Endothelial cell of umbilical vein (primary cell): ENCODE results near the gene ADAMTS6. TPM values are rescaled to one million over a fixed set of nuclear protein-coding genes. Genes with fewer than 3 reads are reported as not detected.

Experiments used
- BruUV-seq: library from RNA; stranded (reverse); fragments of 400-500 nt; replicated peaks from 2 replicates; lab custom pipeline; 2021; lab: Mats Ljungman, UMichigan
- CTCF ChIA-PET: fragments of 300-600, 350-600 bp; sonication (Branson Sonifier 250); formaldehyde crosslinking; loops from one replicate; lab custom pipeline; 2021; ENCODE audit warnings: antibody characterized with exemption, inconsistent platforms; lab: Charles Lee
- POLR2A ChIA-PET: fragments of 300-600, 350-600 bp; sonication (Branson Sonifier 250); formaldehyde crosslinking; loops from one replicate; lab custom pipeline; 2021; ENCODE audit warnings: antibody characterized with exemption, inconsistent platforms; lab: Charles Lee
- DNase-seq: peaks from one replicate; pipeline ENCODE4 v3.0.0-alpha.2; 2011; ENCODE audit warnings: low read depth, low spot score
- FAIRE-seq: peaks from 2 replicates; lab custom pipeline; 2011; peaks lifted over from hg19 to GRCh38; lab: Jason Lieb, UNC
- H2AFZ ChIP-seq: 2 replicates; pipeline ENCODE4 v1.6.0; 2012; ENCODE audit warnings: low read depth, low read length, control low read depth, inconsistent platforms
- H3K27ac ChIP-seq: 2 replicates; pipeline ENCODE4 v1.5.1; 2011; ENCODE audit warnings: low read depth, mild to moderate bottlenecking, control low read depth, low read length, moderate library complexity; ENCODE audit not compliant: insufficient read depth
- H3K27me3 ChIP-seq, 2 experiments: 2 replicates each; pipeline versions ENCODE4 v1.6.0 to v1.6.1; 2011; ENCODE audit warnings: low read length in 2 of 2, mixed read lengths in 1 of 2; ENCODE audit not compliant: control insufficient read depth in 2 of 2, insufficient read depth in 2 of 2
- H3K36me3 ChIP-seq, 2 experiments: 2 replicates in 1 of 2; 3 replicates in 1 of 2; pipeline ENCODE4 v1.5.1; 2011; ENCODE audit warnings: low read length in 2 of 2, mild to moderate bottlenecking in 1 of 2, moderate library complexity in 1 of 2; ENCODE audit not compliant: control insufficient read depth in 2 of 2, insufficient read depth in 2 of 2; ENCODE audit errors: extremely low read depth in 1 of 2
- H3K4me1 ChIP-seq: 3 replicates; pipeline ENCODE4 v1.5.1; 2011; ENCODE audit warnings: mild to moderate bottlenecking, low read length; ENCODE audit not compliant: control insufficient read depth, insufficient read depth; ENCODE audit errors: extremely low read depth
- H3K4me2 ChIP-seq: 2 replicates; pipeline ENCODE4 v1.6.1; 2011; ENCODE audit warnings: low read length, control low read depth, mixed read lengths; ENCODE audit not compliant: insufficient read depth
- H3K4me3 ChIP-seq, 3 experiments: fragments of 200-600 bp in 1 of 3; sonication (generic), shearing (Covaris generic) in 1 of 3; replicated peaks in 1 of 3; 2 replicates each; pipeline ENCODE4 v1.5.1; 2011 to 2016; ENCODE audit warnings: control low read depth in 3 of 3, low read length in 3 of 3, mild to moderate bottlenecking in 2 of 3, inconsistent platforms in 1 of 3, low read depth in 1 of 3, moderate library complexity in 1 of 3; ENCODE audit not compliant: insufficient read depth in 1 of 3
- H3K79me2 ChIP-seq: 2 replicates; pipeline ENCODE4 v1.6.0; 2012; ENCODE audit warnings: low read length, inconsistent platforms; ENCODE audit not compliant: control insufficient read depth, insufficient read depth
- H3K9ac ChIP-seq: replicated peaks from 2 replicates; pipeline ENCODE3; 2011; ENCODE audit warnings: low read length, control low read depth; ENCODE audit not compliant: insufficient read depth; ENCODE audit errors: extremely low read depth
- H3K9me1 ChIP-seq: replicated peaks from 3 replicates; pipeline ENCODE4 v1.6.0; 2011; ENCODE audit warnings: mild to moderate bottlenecking, low read length; ENCODE audit not compliant: control insufficient read depth, insufficient read depth; ENCODE audit errors: extremely low read depth
- H3K9me3 ChIP-seq: replicated peaks from 2 replicates; pipeline ENCODE4 v1.5.1; 2012; ENCODE audit warnings: low read length, inconsistent platforms; ENCODE audit not compliant: control insufficient read depth, insufficient read depth
- H4K20me1 ChIP-seq: replicated peaks from 2 replicates; pipeline ENCODE3; 2011; ENCODE audit warnings: mild to moderate bottlenecking, low read length; ENCODE audit not compliant: control insufficient read depth, insufficient read depth; ENCODE audit errors: extremely low read depth
- CTCF ChIP-seq, 2 donors: IDR thresholded peaks; 1 replicate in 1 of 2; 2 replicates in 1 of 2; pipeline ENCODE4 v1.5.1; 2011; ENCODE audit warnings: low read length in 2 of 2, mild to moderate bottlenecking in 2 of 2, moderate library complexity in 2 of 2, control low read depth in 1 of 2, inconsistent platforms in 1 of 2, low read depth in 1 of 2; ENCODE audit not compliant: insufficient read depth in 1 of 2; ENCODE audit errors: extremely low read depth in 1 of 2
- EZH2 ChIP-seq: IDR thresholded peaks from 2 replicates; pipeline ENCODE4 v1.6.1; 2012; ENCODE audit warnings: borderline replicate concordance, low read depth, mild to moderate bottlenecking, moderate library complexity, low read length, inconsistent platforms; ENCODE audit not compliant: severe bottlenecking
- FOS ChIP-seq: IDR thresholded peaks from 2 replicates; pipeline ENCODE4 v1.6.1; 2011; ENCODE audit warnings: mild to moderate bottlenecking, low read length, moderate library complexity, borderline replicate concordance; ENCODE audit not compliant: insufficient read depth
- GATA2 ChIP-seq: IDR thresholded peaks from 2 replicates; pipeline ENCODE4 v1.7.0; 2011; ENCODE audit warnings: low read depth, mild to moderate bottlenecking, moderate library complexity, mixed read lengths, low read length; ENCODE audit not compliant: insufficient read length, insufficient read depth
- JUN ChIP-seq: IDR thresholded peaks from 2 replicates; pipeline ENCODE4 v1.6.1; 2011; ENCODE audit warnings: borderline replicate concordance, low read depth; ENCODE audit not compliant: insufficient read length, insufficient read depth
- MYC ChIP-seq: IDR thresholded peaks from one replicate; pipeline ENCODE4 v1.6.1; 2011; ENCODE audit warnings: mild to moderate bottlenecking, low read depth, low read length
- POLR2A ChIP-seq: IDR thresholded peaks from 2 replicates; pipeline ENCODE4 v1.6.1; 2012; ENCODE audit warnings: low read depth, mild to moderate bottlenecking, control low read depth, low read length
- POLR2AphosphoS5 ChIP-seq: IDR thresholded peaks from 2 replicates; pipeline ENCODE4 v1.6.1; 2012; ENCODE audit warnings: low read depth, mild to moderate bottlenecking, control low read depth, low read length, moderate library complexity; ENCODE audit not compliant: insufficient read depth
- dilution Hi-C: fragments of 300-500 bp; cut with MboI; formaldehyde crosslinking; loops from one replicate; pipeline ENCODE4 v1.15.0; 2019; ENCODE audit warnings: low sequenced_read_pairs; ENCODE audit not compliant: extremely low pct_ligation_motif_present
- intact Hi-C: fragments of 100-400 bp; cut with micrococcal nuclease; formaldehyde crosslinking; loops from one replicate; pipeline ENCODE4 v1.10.0; 2022
- polyA plus RNA-seq, 4 experiments: library from polyadenylated mRNA; depleted of rRNA in 3 of 4; stranded (reverse) in 3 of 4; unstranded in 1 of 4; fragments of >200 nt; gene quantifications; 2 replicates each; pipeline versions ENCODE4 v1.2.1 to v1.2.3, GENCODE V29; 2011 to 2012; ENCODE audit warnings: missing spikeins in 1 of 4
- total RNA-seq: library from RNA; stranded (reverse); gene quantifications from 2 replicates; pipeline ENCODE4 v1.2.3, GENCODE V29; 2021
- TF ChIP-seq, protein P1 (sequence below): IDR thresholded peaks from 2 replicates; pipeline ENCODE4 v1.6.1; 2011; ENCODE audit not compliant: insufficient read depth, insufficient read length

Gene ADAMTS6
- total and polyA plus RNA-seq, 2 donors (not counting 3 experiments of a cell fraction or from before 2014, with no cell fraction given) = 20.4 to 43.4 TPM

DNA sequence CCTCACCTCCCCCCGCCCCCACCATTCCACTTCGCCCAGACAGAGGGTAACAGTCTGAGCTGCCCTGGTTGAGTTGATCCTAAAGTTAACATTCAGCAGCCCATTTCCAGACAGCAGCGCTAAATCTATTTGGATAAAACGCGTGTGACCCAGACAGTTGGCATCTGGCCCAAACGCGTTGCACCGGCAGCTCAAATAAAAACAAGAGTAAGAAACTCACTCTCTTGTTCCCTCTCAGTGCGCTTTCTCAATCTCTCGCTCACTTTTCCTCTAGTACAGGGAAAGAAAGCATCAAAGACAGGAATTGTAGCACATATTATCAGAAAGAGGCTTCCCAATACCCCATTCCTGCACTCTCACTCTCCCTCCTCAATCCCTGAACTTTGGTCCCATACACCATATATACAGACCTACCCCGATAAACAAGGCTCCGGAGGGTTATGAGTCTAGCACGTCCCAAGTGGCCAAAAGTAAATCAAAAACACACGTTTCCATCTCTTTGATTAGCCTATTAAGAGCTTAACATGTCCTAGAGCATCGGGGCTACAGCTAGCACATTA, 1.3 kb downstream of the ADAMTS6 start:
- no peaks in the 10 kb centered on the region for H4K20me1 ChIP-seq
- intact Hi-C loops (loop anchor here (1.0 to 5.0 kb wide), 2 partner anchors 271 to 973 kb away; partner anchors contain the start of gene RGS7BP), dilution Hi-C loops (no loop called here)
- H3K9me3 ChIP-seq = no peaks in the 10 kb centered on the region
- ChIA-PET POLR2A (interaction anchor here (0.6 kb wide), 1 partner anchor 83 kb away, joined by 4 read pairs; no protein-coding TSS in a partner anchor), CTCF (interaction anchor here (0.6 to 7.8 kb wide), 15 partner anchors 8 to 691 kb away, joined by 3 to 275 read pairs (median 3); no protein-coding TSS in a partner anchor)
- H3K9ac ChIP-seq = peak overlapping the region; percentile 94
- FAIRE-seq (peak; percentile 74), DNase-seq (peak; percentile 91)
- peak overlapping the region; percentile 58 for H2AFZ ChIP-seq
- peak overlapping the region; percentile 64 to 96 (median 87) for H3K4me3 ChIP-seq
- no peaks in the 10 kb centered on the region for H3K27me3 ChIP-seq
- H3K27ac ChIP-seq = peak overlapping the region; percentile 87
- no peaks in the 10 kb centered on the region for H3K36me3 ChIP-seq
- TSS peak; percentile 55 for BruUV-seq
- no peaks in the 10 kb centered on the region for H3K9me1 ChIP-seq
- H3K79me2 ChIP-seq = peaks cover 57% of the 10 kb centered on the region
- H3K4me1 ChIP-seq = peaks cover 50% of the 10 kb centered on the region
- H3K4me2 ChIP-seq = peak overlapping the region; percentile 100
- TF ChIP-seq POLR2AphosphoS5 (peak; percentile 20), FOS (no peak), MYC (no peak)
- TF ChIP-seq, protein P1, sequence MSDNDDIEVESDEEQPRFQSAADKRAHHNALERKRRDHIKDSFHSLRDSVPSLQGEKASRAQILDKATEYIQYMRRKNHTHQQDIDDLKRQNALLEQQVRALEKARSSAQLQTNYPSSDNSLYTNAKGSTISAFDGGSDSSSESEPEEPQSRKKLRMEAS = no peak

GRCh38 chr5:65479527-65479926, 2.2 kb downstream of the ADAMTS6 start:
- H3K79me2 ChIP-seq = peaks cover 57% of the 10 kb centered on the region
- peak overlapping the region; percentile 87 for H3K27ac ChIP-seq
- no TSS peak for BruUV-seq
- no peak overlapping the region for H2AFZ ChIP-seq
- no peaks in the 10 kb centered on the region for H4K20me1 ChIP-seq
- H3K4me2 ChIP-seq = peak overlapping the region; percentile 100
- ChIA-PET POLR2A (no interaction called here), CTCF (interaction anchor here (1.0 to 7.8 kb wide), 4 partner anchors 24 to 672 kb away, joined by 3 to 275 read pairs (median 55); no protein-coding TSS in a partner anchor)
- intact Hi-C loops (loop anchor here (10.0 kb wide), 1 partner anchor 1365 kb away; no protein-coding TSS in a partner anchor), dilution Hi-C loops (no loop called here)
- DNase-seq (peak; percentile 59), FAIRE-seq (no peak)
- H3K9ac ChIP-seq = peak overlapping the region; percentile 94
- H3K4me3 ChIP-seq = peak overlapping the region; percentile 64 to 96 (median 87)
- peaks cover 59% of the 10 kb centered on the region for H3K4me1 ChIP-seq
- no peaks in the 10 kb centered on the region for H3K27me3 ChIP-seq
- no peaks in the 10 kb centered on the region for H3K9me3 ChIP-seq
- no peaks in the 10 kb centered on the region for H3K36me3 ChIP-seq
- no peak for TF ChIP-seq CTCF (IDR thresholded peaks at IDR 0.05; ENCODE audit: extremely low read depth in 1 of 2, insufficient read depth in 1 of 2, low read depth in 1 of 2, low read length in 2 of 2)
- no peak for TF ChIP-seq MYC
- no peak for TF ChIP-seq POLR2AphosphoS5
- no peak for TF ChIP-seq GATA2
- no peak for TF ChIP-seq JUN
- TF ChIP-seq POLR2A = no peak
- TF ChIP-seq FOS = no peak
- TF ChIP-seq, protein P1 = no peak
- no peak for TF ChIP-seq EZH2
- no peaks in the 10 kb centered on the region for H3K9me1 ChIP-seq
